Endodermal cell (in vitro differentiated cells): ENCODE data around the gene ZNRF3. TPM values are rescaled to one million over a fixed set of nuclear protein-coding genes. Genes with fewer than 3 reads are reported as not detected.

Source experiments
- DNase-seq: peaks from one replicate; pipeline ENCODE4 v3.0.0-alpha.2; 2017
- H3K27ac ChIP-seq: 2 replicates; pipeline ENCODE4 v1.5.1; 2013; ENCODE audit warnings: mild to moderate bottlenecking, low read depth, low read length, moderate library complexity
- H3K27me3 ChIP-seq: 2 replicates; pipeline ENCODE4 v1.6.1; 2013; ENCODE audit warnings: mild to moderate bottlenecking, low read length, moderate library complexity; ENCODE audit not compliant: insufficient read depth, control insufficient read depth, poor library complexity, severe bottlenecking
- H3K36me3 ChIP-seq: 2 replicates; pipeline ENCODE4 v1.7.0; 2013; ENCODE audit warnings: mild to moderate bottlenecking, low read length, moderate library complexity; ENCODE audit not compliant: control insufficient read depth, insufficient read depth
- H3K4me1 ChIP-seq: one replicate; pipeline ENCODE4 v1.7.0; 2013; ENCODE audit warnings: low read length; ENCODE audit not compliant: control insufficient read depth, insufficient read depth
- H3K4me3 ChIP-seq: 2 replicates; pipeline ENCODE4 v1.5.1; 2013; ENCODE audit warnings: mild to moderate bottlenecking, low read length, moderate library complexity
- H3K9ac ChIP-seq: 2 replicates; pipeline ENCODE4 v1.6.1; 2013; ENCODE audit warnings: mild to moderate bottlenecking, low read length, moderate library complexity; ENCODE audit not compliant: poor library complexity, severe bottlenecking; ENCODE audit errors: extremely low read depth
- H3K9me3 ChIP-seq: 2 replicates; pipeline ENCODE4 v1.6.1; 2013; ENCODE audit warnings: mild to moderate bottlenecking, low read length, moderate library complexity; ENCODE audit not compliant: control insufficient read depth
- H3K27ac Mint-ChIP-seq: 2 replicates; pipeline ENCODE4 v1.8.0; 2020; ENCODE audit warnings: mixed read lengths
- H3K27me3 Mint-ChIP-seq: 2 replicates; pipeline ENCODE4 v1.8.0; 2021; ENCODE audit warnings: mild to moderate bottlenecking, mixed read lengths; ENCODE audit not compliant: insufficient read depth
- H3K36me3 Mint-ChIP-seq: 2 replicates; pipeline ENCODE4 v1.8.0; 2020; ENCODE audit warnings: low read depth, mixed read lengths
- H3K4me1 Mint-ChIP-seq: 2 replicates; pipeline ENCODE4 v1.8.0; 2020; ENCODE audit warnings: mixed read lengths
- H3K4me3 Mint-ChIP-seq: 2 replicates; pipeline ENCODE4 v1.8.0; 2020; ENCODE audit warnings: mild to moderate bottlenecking, moderate library complexity, mixed read lengths
- H3K9me3 Mint-ChIP-seq: 2 replicates; pipeline ENCODE4 v1.8.0; 2020; ENCODE audit warnings: mild to moderate bottlenecking, mixed read lengths
- CTCF ChIP-seq: fragments of 200-600 bp; sonication (generic); conservative IDR thresholded peaks from 2 replicates; pipeline ENCODE4 v1.5.0; 2021; ENCODE audit warnings: antibody characterized with exemption, mild to moderate bottlenecking
- WGBS, 2 experiments: methylation state at CpG; one replicate each; pipeline versions ENCODE4 v1.1.5 to v1.1.7; 2013; ENCODE audit warnings: missing lambda C conversion rate in 2 of 2, mixed read lengths in 1 of 2; ENCODE audit not compliant: insufficient coverage in 1 of 2, insufficient read length in 1 of 2; 5-methylcytosine and 5-hydroxymethylcytosine counted together
- total RNA-seq, 2 donors: library from RNA; stranded (reverse); fragmentation: NEBNext Ultra II Directional in 1 of 2; extraction: Animal tissue kit (Norgen Biotek cat#: 25700) in 1 of 2; gene quantifications; 2 replicates in 1 of 2; 3 replicates in 1 of 2; pipeline ENCODE4 v1.2.1, GENCODE V29; 2021

ZNRF3 gene
- total RNA-seq, 2 donors from 2014 or later, result 15.8 to 19.8 TPM

DNA sequence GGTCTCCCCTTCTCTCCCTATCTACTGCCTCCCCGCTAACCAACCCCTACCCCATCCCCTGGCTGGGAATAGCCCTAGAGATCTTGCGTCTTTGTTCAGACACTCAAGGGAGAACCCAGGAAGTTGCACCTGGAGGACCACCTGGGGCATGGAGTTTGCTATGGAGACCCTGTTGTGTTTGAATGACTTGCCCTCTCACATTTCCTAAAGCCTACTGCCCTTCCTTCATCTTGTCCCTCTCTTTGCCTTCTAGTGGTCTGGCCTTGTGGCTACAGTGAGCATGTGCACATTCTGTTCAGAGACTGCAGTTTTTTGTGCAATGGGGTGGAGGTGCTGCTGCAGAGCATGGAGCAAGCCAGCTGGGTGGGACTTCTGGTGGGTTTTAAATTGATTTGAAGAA lies 42.5 kb downstream of the ZNRF3 start:
- Histone ChIP-seq H3K27me3 (no peaks in the 10 kb centered on the region), H3K9ac (no peak overlapping the region), H3K4me3 (no peak overlapping the region), H3K36me3 (no peaks in the 10 kb centered on the region), H3K27ac (no peak overlapping the region), H3K9me3 (no peaks in the 10 kb centered on the region), H3K4me1 (peaks cover 24% of the 10 kb centered on the region)
- Mint-ChIP-seq H3K27ac (peak overlapping the region; percentile 46), H3K9me3 (no peaks in the 10 kb centered on the region), H3K4me1 (peaks cover 42% of the 10 kb centered on the region), H3K27me3 (no peaks in the 10 kb centered on the region), H3K36me3 (no peaks in the 10 kb centered on the region), H3K4me3 (no peak overlapping the region)
- DNase-seq, result peak; percentile 76
- TF ChIP-seq CTCF, result peak; percentile 43
- WGBS, 2 experiments, result 87% methylated on average over 2 of the region's 2 CpGs; no CpG with 5 or more reads in 1 of the 2 experiments

DNA sequence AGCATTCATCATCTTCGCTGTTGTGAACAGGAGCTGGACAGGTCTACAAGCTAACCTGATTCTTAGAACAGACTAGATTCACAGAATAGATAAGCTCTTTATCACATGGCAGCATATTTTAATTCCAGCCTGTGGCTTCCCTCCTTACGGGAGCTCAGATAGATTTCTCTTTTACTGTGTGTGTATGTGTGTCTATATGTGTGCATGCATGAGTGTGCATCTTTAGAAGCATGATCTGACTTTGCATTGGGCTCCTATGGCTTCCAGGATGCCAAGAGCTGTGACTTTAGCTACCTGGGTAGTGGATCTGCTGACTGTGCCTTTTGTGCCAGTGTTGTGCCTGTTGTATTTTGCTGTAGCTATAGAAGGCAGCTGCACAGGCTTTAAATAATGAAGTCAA lies 44.3 kb downstream of the ZNRF3 start:
- H3K27ac Mint-ChIP-seq, result no peak overlapping the region
- no peaks in the 10 kb centered on the region for H3K9me3 Mint-ChIP-seq
- no peak overlapping the region for H3K4me3 Mint-ChIP-seq
- no peaks in the 10 kb centered on the region for H3K36me3 Mint-ChIP-seq
- H3K4me1 ChIP-seq, result peaks cover 40% of the 10 kb centered on the region
- no peaks in the 10 kb centered on the region for H3K36me3 ChIP-seq
- H3K27me3 Mint-ChIP-seq, result no peaks in the 10 kb centered on the region
- H3K4me1 Mint-ChIP-seq, result peaks cover 49% of the 10 kb centered on the region
- H3K9me3 ChIP-seq, result no peaks in the 10 kb centered on the region
- no peak overlapping the region for H3K27ac ChIP-seq
- no peaks in the 10 kb centered on the region for H3K27me3 ChIP-seq
- no peak for DNase-seq
- no peak overlapping the region for H3K4me3 ChIP-seq
- H3K9ac ChIP-seq, result no peak overlapping the region
- TF ChIP-seq CTCF, result no peak
- WGBS, 2 experiments, result 89 to 100% methylated on average over 1 to 2 of the region's 2 CpGs

- no peak overlapping the region for H3K27ac Mint-ChIP-seq
- 93 to 96% methylated on average over 2 to 5 of the region's 5 CpGs for WGBS, 2 experiments
- no peak for TF ChIP-seq CTCF
- H3K27me3 Mint-ChIP-seq, result no peaks in the 10 kb centered on the region
- no peaks in the 10 kb centered on the region for H3K9me3 Mint-ChIP-seq
- Histone ChIP-seq H3K4me1 (peaks cover 53% of the 10 kb centered on the region), H3K4me3 (no peak overlapping the region), H3K9me3 (no peaks in the 10 kb centered on the region), H3K27me3 (no peaks in the 10 kb centered on the region), H3K9ac (no peak overlapping the region), H3K36me3 (no peaks in the 10 kb centered on the region), H3K27ac (no peak overlapping the region)
- H3K36me3 Mint-ChIP-seq, result no peaks in the 10 kb centered on the region
- H3K4me1 Mint-ChIP-seq, result peaks cover 63% of the 10 kb centered on the region
- no peak for DNase-seq
- H3K4me3 Mint-ChIP-seq, result no peak overlapping the region
Observed at GRCh38 chr22:28929197-28929596, 45.8 kb downstream of the ZNRF3 start.
